ENCODE measurements around the gene NR2C2. TPM values are rescaled to one million over a fixed set of nuclear protein-coding genes. Genes with fewer than 3 reads are reported as not detected.

The NR2C2 gene
- total and polyA plus RNA-seq, 2 of the 13 experiments (the other 11 are each of a cell fraction or from before 2014, with no cell fraction given), result 7.8 to 11.8 TPM

DNA sequence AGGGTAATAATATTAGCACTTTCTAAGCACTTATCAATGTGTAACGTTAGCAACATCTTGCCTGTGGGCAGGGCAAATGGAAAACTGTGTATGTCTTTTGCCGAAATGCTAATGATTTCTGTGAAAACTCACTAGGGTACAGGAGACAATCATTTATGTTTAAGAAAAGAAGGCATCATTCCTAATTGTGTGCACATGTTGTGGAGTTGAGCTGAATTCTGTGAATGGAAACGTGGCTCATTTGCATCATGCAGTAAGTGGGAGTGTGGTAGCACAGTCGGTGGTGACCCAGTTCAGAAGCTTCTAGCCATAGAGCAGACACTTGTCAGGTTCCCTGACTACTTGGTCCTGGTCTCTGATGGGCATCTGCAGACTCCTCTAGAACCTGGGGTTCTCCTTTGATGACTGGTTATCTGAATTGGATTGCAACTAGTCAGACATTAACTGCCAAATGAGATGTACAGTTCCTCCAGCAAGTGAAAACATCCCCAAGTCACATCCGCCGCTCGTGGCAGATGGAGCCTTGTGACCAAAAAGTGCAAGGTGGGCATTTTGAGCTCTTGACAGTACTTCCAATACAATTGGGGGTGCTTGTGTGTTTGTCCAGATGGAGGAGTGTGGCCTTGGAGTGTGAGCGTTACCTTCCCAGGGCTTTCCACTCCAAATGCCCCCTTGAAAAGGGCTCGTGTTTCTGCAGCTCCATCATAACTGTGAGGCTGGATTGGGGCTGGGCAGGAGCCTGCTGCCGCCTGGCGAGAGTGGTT lies 96.2 kb downstream of the NR2C2 start:
- Histone ChIP-seq H3K4me3 (replicated peaks in 1 of 3; ENCODE audit: insufficient read depth in 1 of 3, low read depth in 2 of 3, low read length in 3 of 3) (no peak overlapping the region), H3K9me3 (ENCODE audit: low read length) (no peaks in the 10 kb centered on the region), H3K4me2 (ENCODE audit: low read depth, low read length) (no peak overlapping the region), H3K4me1 (ENCODE audit: insufficient read depth, low read length) (no peaks in the 10 kb centered on the region), H3K27ac (ENCODE audit: extremely low read length, insufficient read depth, low read length) (no peak overlapping the region), H2AFZ (ENCODE audit: low read length) (no peak overlapping the region), H3K79me2 (ENCODE audit: insufficient read depth, low read length) (no peaks in the 10 kb centered on the region), H4K20me1 (ENCODE audit: insufficient read depth, low read length) (no peaks in the 10 kb centered on the region), H3K27me3 (ENCODE audit: control insufficient read depth in 1 of 2, insufficient read depth in 2 of 2, low read length in 2 of 2) (no peaks in the 10 kb centered on the region; a peak in 1 of 5 replicates), H3K9ac (ENCODE audit: insufficient read depth, low read depth, low read length) (no peak overlapping the region), H3K36me3 (replicated peaks in 1 of 2; ENCODE audit: control insufficient read depth in 1 of 2, insufficient read depth in 2 of 2, low read length in 2 of 2) (peaks cover 36 to 89% of the 10 kb centered on the region in 2 experiments)
- in situ Hi-C loops (cut with HindIII; ENCODE audit: extremely low pct_ligation_motif_present, low pct_unique_long_range_greater_than_20kb) (loop anchor here (10.0 kb wide), 1 partner anchor 119 kb away; no protein-coding TSS in a partner anchor), intact Hi-C loops (cut with micrococcal nuclease; ENCODE audit: unreplicated experiment) (loop anchor here (5.0 kb wide), 1 partner anchor 116 kb away; no protein-coding TSS in a partner anchor)
- ATAC-seq, result no peak
- no TSS peak for BruUV-seq (replicated peaks)
- no peak for DNase-seq (ENCODE audit: low spot score)
- TF ChIP-seq KDM6A (CRISPR knock-in tag; IDR thresholded peaks at IDR 0.05; ENCODE audit: low read depth) (no peak), MAFK (conservative IDR thresholded peaks at IDR 0.05 in 1 of 2, IDR thresholded peaks at IDR 0.05 in 1 of 2; ENCODE audit: low read length in 2 of 2) (peak; percentile 59 to 83), GZF1 (CRISPR knock-in tag; IDR thresholded peaks at IDR 0.05) (no peak), RFXANK (CRISPR knock-in tag; IDR thresholded peaks at IDR 0.05) (no peak), POLR2G (IDR thresholded peaks at IDR 0.05; ENCODE audit: low read depth, low read length) (peak; percentile 39; the same call in 1 of the 2 replicates), SAFB2 (CRISPR knock-in tag; IDR thresholded peaks at IDR 0.05; ENCODE audit: borderline replicate concordance, low read depth) (no peak), ZNF747 (CRISPR knock-in tag; IDR thresholded peaks at IDR 0.05; ENCODE audit: borderline replicate concordance) (no peak), AGO2 (optimal IDR thresholded peaks at IDR 0.05; ENCODE audit: low read depth, low read length) (peak; percentile 9), ZBTB7B (CRISPR knock-in tag; IDR thresholded peaks at IDR 0.05) (no peak), ZNF441 (CRISPR knock-in tag; IDR thresholded peaks at IDR 0.05; ENCODE audit: borderline replicate concordance) (no peak), ZNF619 (CRISPR knock-in tag; IDR thresholded peaks at IDR 0.05) (no peak), ZNF329 (CRISPR knock-in tag; IDR thresholded peaks at IDR 0.05; ENCODE audit: low read depth) (no peak), HNRNPL (IDR thresholded peaks at IDR 0.05; ENCODE audit: low read depth, low read length) (no peak), ZNF678 (CRISPR knock-in tag; IDR thresholded peaks at IDR 0.05) (no peak), LBX2 (CRISPR knock-in tag; IDR thresholded peaks at IDR 0.05; ENCODE audit: borderline replicate concordance) (no peak), MAFF (IDR thresholded peaks at IDR 0.05; ENCODE audit: low read depth, low read length) (peak; percentile 71), ZNF292 (CRISPR knock-in tag; IDR thresholded peaks at IDR 0.05; ENCODE audit: borderline replicate concordance, low read depth) (no peak), ZKSCAN1 (IDR thresholded peaks at IDR 0.05; ENCODE audit: low read length) (no peak), CENPX (CRISPR knock-in tag; IDR thresholded peaks at IDR 0.05) (no peak)
- WGBS (ENCODE audit: low lambda C conversion rate), result 96% methylated on average over 11 of the region's 11 CpGs
- no peak for FAIRE-seq
- ChIA-PET POLR2A (no interaction called here), CTCF (ENCODE audit: low intra/inter-chr PET ratio, low total read pairs) (no interaction called here)
